HG03575 (cell line): ENCODE measurements around the gene MPI.

Experiments
- ATAC-seq: cut with Tn5 transposase; IDR thresholded peaks from one replicate; pipeline ENCODE4 v1.9.1; 2021; ENCODE audit not compliant: unreplicated experiment, insufficient number of reproducible peaks, low FRiP score; ENCODE audit errors: extremely low read depth

Gene MPI

GRCh38 chr15:74858369-74858740 is 31.5 kb upstream of the MPI start:
- ATAC-seq = no peak

- no peak for ATAC-seq
Observed at GRCh38 chr15:74863239-74864056, 26.4 kb upstream of the MPI start.

- ATAC-seq = no peak
Observed at GRCh38 chr15:74864296-74864695, 25.5 kb upstream of the MPI start.

GRCh38 chr15:74865316-74865715 is 24.5 kb upstream of the MPI start:
- no peak for ATAC-seq

GRCh38 chr15:74866090-74866489 is 23.8 kb upstream of the MPI start:
- no peak for ATAC-seq

- ATAC-seq = no peak
Observed at GRCh38 chr15:74867466-74868038, 22.3 kb upstream of the MPI start.

- ATAC-seq = no peak
Observed at GRCh38 chr15:74868059-74868458, 21.8 kb upstream of the MPI start.

GRCh38 chr15:74869372-74869725 is 20.5 kb upstream of the MPI start:
- no peak for ATAC-seq

GRCh38 chr15:74869726-74870407 is 20.0 kb upstream of the MPI start:
- no peak for ATAC-seq

GRCh38 chr15:74870436-74871215 is 19.2 kb upstream of the MPI start:
- ATAC-seq = no peak

GRCh38 chr15:74872702-74873035 is 17.2 kb upstream of the MPI start:
- no peak for ATAC-seq

- ATAC-seq = peak; percentile 36
Observed at GRCh38 chr15:74873036-74873755, 16.6 kb upstream of the MPI start, which contains the start of gene SCAMP2. Gene SCAMP2 (minus strand): TSS chr15:74873365. CDS start chr15:74873255, 110 bp downstream.

GRCh38 chr15:74873756-74874424 is 16.0 kb upstream of the MPI start:
- ATAC-seq = no peak

- no peak for ATAC-seq
Observed at GRCh38 chr15:74878273-74878672, 11.6 kb upstream of the MPI start.

GRCh38 chr15:74882528-74882927 is 7.3 kb upstream of the MPI start:
- ATAC-seq = no peak

- no peak for ATAC-seq
Observed at GRCh38 chr15:74884428-74885223, 5.2 kb upstream of the MPI start.

- no peak for ATAC-seq
Observed at GRCh38 chr15:74885461-74885860, 4.4 kb upstream of the MPI start.
